Measurements from ENCODE around the gene C20orf204. TPM values are rescaled to one million over a fixed set of nuclear protein-coding genes. Genes with fewer than 3 reads are reported as not detected.

C20orf204 gene
- polyA plus RNA-seq, 4 donors: 0.91 to 2.4 (median 1.6) TPM

GRCh38 chr20:64079273-64080012 is 43.5 kb downstream of the C20orf204 start, which contains the start of gene RGS19:
Gene RGS19, minus strand, starts transcription at chr20:64079518. Its CDS starts 2,632 bp downstream, at chr20:64076886.
- FAIRE-seq (no peak), DNase-seq (peak; percentile 40 to 79)
- no peaks in the 10 kb centered on the region for H3K9me3 ChIP-seq (ENCODE audit: control insufficient read depth in 2 of 2, insufficient read depth in 1 of 2, low read depth in 1 of 2, low read length in 1 of 2)
- H3K36me3 ChIP-seq (ENCODE audit: control insufficient read depth in 3 of 3, insufficient read depth in 2 of 3, low read depth in 1 of 3, low read length in 3 of 3): peaks cover 0 to 3% (median 0%) of the 10 kb centered on the region in 3 donors
- peak within 1 kb of the TSS; percentile 53 to 77 (median 68) for H3K4me3 ChIP-seq (ENCODE audit: low read depth in 1 of 3, low read length in 3 of 3)
- H3K27ac ChIP-seq (ENCODE audit: low read depth in 1 of 3, low read length in 2 of 3): peak within 1 kb of the TSS in 2 of 3 donors; percentile 52 to 78
- peaks cover 0 to 20% (median 0%) of the 10 kb centered on the region in 3 donors for H3K4me1 ChIP-seq (ENCODE audit: control insufficient read depth in 3 of 3, insufficient read depth in 2 of 3, low read depth in 1 of 3, low read length in 2 of 3)
- 0 to 1% (median 1%) methylated on average over 41 to 73 of the region's 73 CpGs for WGBS, 3 donors
- peaks cover 0 to 54% (median 11%) of the 10 kb centered on the region in 3 donors for H3K27me3 ChIP-seq (ENCODE audit: control insufficient read depth in 3 of 3, insufficient read depth in 3 of 3, low read length in 3 of 3)

DNA sequence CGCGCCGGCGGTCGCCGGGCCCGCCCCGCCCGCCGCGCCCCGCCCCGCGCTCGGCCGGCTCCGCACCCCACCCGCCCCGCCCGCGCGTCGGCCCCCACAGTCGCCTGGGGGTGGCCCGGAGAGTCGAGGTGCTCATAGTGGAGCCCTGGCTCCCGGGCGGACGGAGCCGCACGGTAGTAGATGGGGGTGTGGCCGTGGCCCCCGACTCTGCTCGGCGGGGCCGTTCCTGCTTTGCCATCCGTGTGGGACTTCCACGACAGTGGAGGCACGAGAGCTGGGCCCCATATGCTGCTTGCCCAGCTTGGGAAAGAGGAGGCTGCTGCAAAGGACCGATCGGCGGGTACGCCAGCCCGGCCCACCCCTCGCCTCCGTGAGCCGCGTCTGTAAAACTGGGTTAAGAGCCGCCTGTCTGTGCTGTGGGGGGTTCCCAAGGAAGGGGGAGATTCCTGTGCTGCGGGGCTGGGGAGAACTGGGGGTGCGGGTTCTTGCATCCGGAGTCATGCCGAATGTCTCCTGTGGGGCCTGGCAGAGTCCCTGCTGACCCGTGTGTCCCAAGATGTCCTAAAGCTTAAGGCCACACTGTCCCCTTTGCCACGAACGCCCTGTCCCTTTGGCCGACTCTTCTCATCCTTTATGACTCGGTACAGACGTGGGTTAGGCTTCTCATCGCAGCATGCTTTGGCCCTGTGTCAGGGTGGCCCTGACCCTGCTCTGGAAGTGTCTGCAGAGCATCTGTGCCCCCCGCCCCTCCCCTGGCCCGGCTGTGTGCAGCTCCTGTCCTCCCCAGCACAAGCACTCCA is 44.2 kb downstream of the C20orf204 start, which contains the start of gene OPRL1:
OPRL1 (plus strand) TSS at position 70 of the 800 bp plus-strand sequence. CDS start 12,639 bp downstream, outside the sequence.
- FAIRE-seq (no peak), DNase-seq (peak in 1 of 2 donors; percentile 25)
- Histone ChIP-seq H3K4me1 (ENCODE audit: control insufficient read depth in 3 of 3, insufficient read depth in 2 of 3, low read depth in 1 of 3, low read length in 2 of 3) (peaks cover 0 to 23% (median 0%) of the 10 kb centered on the region in 3 donors), H3K9me3 (ENCODE audit: control insufficient read depth in 2 of 2, insufficient read depth in 1 of 2, low read depth in 1 of 2, low read length in 1 of 2) (no peaks in the 10 kb centered on the region), H3K27me3 (ENCODE audit: control insufficient read depth in 3 of 3, insufficient read depth in 3 of 3, low read length in 3 of 3) (peaks cover 3 to 61% (median 13%) of the 10 kb centered on the region in 3 donors), H3K27ac (ENCODE audit: low read depth in 1 of 3, low read length in 2 of 3) (peak within 1 kb of the TSS in 2 of 3 donors; percentile 52 to 78), H3K4me3 (ENCODE audit: low read depth in 1 of 3, low read length in 3 of 3) (peak within 1 kb of the TSS; percentile 53 to 77 (median 68)), H3K36me3 (ENCODE audit: control insufficient read depth in 3 of 3, insufficient read depth in 2 of 3, low read depth in 1 of 3, low read length in 3 of 3) (peaks cover 0 to 3% (median 0%) of the 10 kb centered on the region in 3 donors)
- WGBS, 3 donors: 3 to 6% (median 5%) methylated on average over 49 to 62 of the region's 62 CpGs

- peaks cover 0 to 3% (median 0%) of the 10 kb centered on the region in 3 donors for H3K36me3 ChIP-seq (ENCODE audit: control insufficient read depth in 3 of 3, insufficient read depth in 2 of 3, low read depth in 1 of 3, low read length in 3 of 3)
- DNase-seq: no peak
- H3K4me1 ChIP-seq (ENCODE audit: control insufficient read depth in 3 of 3, insufficient read depth in 2 of 3, low read depth in 1 of 3, low read length in 2 of 3): peaks cover 0 to 23% (median 0%) of the 10 kb centered on the region in 3 donors
- H3K27me3 ChIP-seq (ENCODE audit: control insufficient read depth in 3 of 3, insufficient read depth in 3 of 3, low read length in 3 of 3): peaks cover 4 to 69% (median 18%) of the 10 kb centered on the region in 3 donors
- H3K4me3 ChIP-seq (ENCODE audit: low read depth in 1 of 3, low read length in 3 of 3): no peak overlapping the region
- WGBS, 3 donors: 38 to 70% (median 65%) methylated on average over 15 to 17 of the region's 17 CpGs
- no peak for FAIRE-seq
- no peak overlapping the region for H3K27ac ChIP-seq (ENCODE audit: low read depth in 1 of 3, low read length in 2 of 3)
- no peaks in the 10 kb centered on the region for H3K9me3 ChIP-seq (ENCODE audit: control insufficient read depth in 2 of 2, insufficient read depth in 1 of 2, low read depth in 1 of 2, low read length in 1 of 2)
These were observed 45.0 kb downstream of the C20orf204 start for GRCh38 chr20:64080813-64081623.

- 60 to 84% (median 72%) methylated on average over 6 of the region's 6 CpGs for WGBS, 3 donors
- peaks cover 0 to 23% (median 0%) of the 10 kb centered on the region in 3 donors for H3K4me1 ChIP-seq (ENCODE audit: control insufficient read depth in 3 of 3, insufficient read depth in 2 of 3, low read depth in 1 of 3, low read length in 2 of 3)
- H3K27ac ChIP-seq (ENCODE audit: low read depth in 1 of 3, low read length in 2 of 3): no peak overlapping the region
- no peaks in the 10 kb centered on the region for H3K36me3 ChIP-seq (ENCODE audit: control insufficient read depth in 3 of 3, insufficient read depth in 2 of 3, low read depth in 1 of 3, low read length in 3 of 3)
- DNase-seq: no peak
- H3K4me3 ChIP-seq (ENCODE audit: low read depth in 1 of 3, low read length in 3 of 3): no peak overlapping the region
- peaks cover 0 to 1% of the 10 kb centered on the region in 2 donors for H3K9me3 ChIP-seq (ENCODE audit: control insufficient read depth in 2 of 2, insufficient read depth in 1 of 2, low read depth in 1 of 2, low read length in 1 of 2)
- no peak for FAIRE-seq
- H3K27me3 ChIP-seq (ENCODE audit: control insufficient read depth in 3 of 3, insufficient read depth in 3 of 3, low read length in 3 of 3): peaks cover 4 to 73% (median 18%) of the 10 kb centered on the region in 3 donors
These were observed 45.6 kb downstream of the C20orf204 start for GRCh38 chr20:64081624-64081964.

DNA sequence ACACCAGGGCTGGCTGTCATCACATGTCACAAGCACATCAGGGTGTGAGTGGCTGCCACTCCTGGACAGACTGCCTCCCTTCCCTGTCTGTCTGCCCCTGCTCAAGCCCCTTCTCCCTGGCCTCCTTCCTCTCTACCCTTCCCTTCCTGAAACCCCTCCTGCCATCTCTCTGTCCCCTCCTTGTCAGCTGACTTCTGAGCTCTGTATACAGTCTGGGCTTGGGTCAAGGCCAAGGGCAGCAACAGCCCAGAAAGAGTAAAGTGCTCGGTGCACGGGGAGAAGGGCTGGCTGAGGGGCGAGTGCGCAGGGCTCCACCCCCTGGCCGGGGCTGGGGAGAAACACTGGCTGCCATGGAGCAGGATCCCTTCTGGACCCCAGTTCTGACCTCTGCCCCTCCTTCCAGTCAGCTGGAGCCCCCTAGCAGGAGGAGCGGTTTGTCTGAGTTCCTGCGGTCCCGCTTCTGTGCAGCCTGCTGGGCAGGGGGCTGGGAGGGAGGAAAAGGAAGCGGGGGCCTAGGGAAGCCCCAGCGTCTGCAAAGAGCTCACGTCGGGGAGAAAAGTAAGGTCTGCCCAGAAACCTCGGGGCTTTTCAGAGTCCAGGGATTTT is 46.2 kb downstream of the C20orf204 start:
- Histone ChIP-seq H3K27me3 (ENCODE audit: control insufficient read depth in 3 of 3, insufficient read depth in 3 of 3, low read length in 3 of 3) (peaks cover 4 to 73% (median 18%) of the 10 kb centered on the region in 3 donors), H3K4me1 (ENCODE audit: control insufficient read depth in 3 of 3, insufficient read depth in 2 of 3, low read depth in 1 of 3, low read length in 2 of 3) (peaks cover 0 to 23% (median 0%) of the 10 kb centered on the region in 3 donors), H3K27ac (ENCODE audit: low read depth in 1 of 3, low read length in 2 of 3) (no peak overlapping the region), H3K36me3 (ENCODE audit: control insufficient read depth in 3 of 3, insufficient read depth in 2 of 3, low read depth in 1 of 3, low read length in 3 of 3) (no peaks in the 10 kb centered on the region), H3K9me3 (ENCODE audit: control insufficient read depth in 2 of 2, insufficient read depth in 1 of 2, low read depth in 1 of 2, low read length in 1 of 2) (peaks cover 0 to 5% of the 10 kb centered on the region in 2 donors), H3K4me3 (ENCODE audit: low read depth in 1 of 3, low read length in 3 of 3) (no peak overlapping the region)
- DNase-seq (no peak), FAIRE-seq (no peak)
- 12 to 19% (median 14%) methylated on average over 13 of the region's 13 CpGs for WGBS, 3 donors

DNA sequence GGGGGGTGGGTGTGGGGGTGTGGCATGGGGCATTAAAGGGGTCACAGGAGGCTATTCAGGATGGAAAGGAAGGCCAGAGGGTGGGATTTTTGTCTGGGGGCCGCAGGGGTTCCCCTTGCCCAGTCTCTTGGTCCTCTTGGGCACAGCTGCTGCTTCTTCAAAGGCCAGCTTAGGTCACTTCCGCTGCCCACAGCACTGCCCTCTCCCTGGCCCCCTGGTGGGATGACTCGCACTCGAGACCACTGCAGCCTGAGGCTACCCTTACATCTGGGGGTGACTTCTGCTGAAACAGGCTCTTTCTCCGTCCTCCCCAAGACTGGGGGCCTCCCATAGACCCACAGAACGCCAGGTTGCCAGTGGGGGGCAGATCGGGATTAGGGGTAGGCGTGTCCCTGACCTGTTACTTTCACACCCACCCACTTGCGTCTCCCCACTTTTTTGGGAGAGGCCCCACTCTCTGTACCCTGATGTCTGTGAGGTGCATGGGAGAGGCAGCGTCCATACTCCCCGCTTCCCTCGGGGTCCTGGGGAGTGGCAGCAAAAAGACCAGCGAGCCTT is 46.9 kb downstream of the C20orf204 start:
- Histone ChIP-seq H3K4me3 (ENCODE audit: low read depth in 1 of 3, low read length in 3 of 3) (peak overlapping the region in 1 of 3 donors; percentile 44), H3K27me3 (ENCODE audit: control insufficient read depth in 3 of 3, insufficient read depth in 3 of 3, low read length in 3 of 3) (peaks cover 4 to 72% (median 18%) of the 10 kb centered on the region in 3 donors), H3K27ac (ENCODE audit: low read depth in 1 of 3, low read length in 2 of 3) (no peak overlapping the region), H3K36me3 (ENCODE audit: control insufficient read depth in 3 of 3, insufficient read depth in 2 of 3, low read depth in 1 of 3, low read length in 3 of 3) (no peaks in the 10 kb centered on the region), H3K9me3 (ENCODE audit: control insufficient read depth in 2 of 2, insufficient read depth in 1 of 2, low read depth in 1 of 2, low read length in 1 of 2) (peaks cover 0 to 10% of the 10 kb centered on the region in 2 donors), H3K4me1 (ENCODE audit: control insufficient read depth in 3 of 3, insufficient read depth in 2 of 3, low read depth in 1 of 3, low read length in 2 of 3) (peaks cover 0 to 23% (median 0%) of the 10 kb centered on the region in 3 donors)
- FAIRE-seq (no peak), DNase-seq (no peak)
- 17 to 20% (median 19%) methylated on average over 13 of the region's 13 CpGs for WGBS, 3 donors

DNA sequence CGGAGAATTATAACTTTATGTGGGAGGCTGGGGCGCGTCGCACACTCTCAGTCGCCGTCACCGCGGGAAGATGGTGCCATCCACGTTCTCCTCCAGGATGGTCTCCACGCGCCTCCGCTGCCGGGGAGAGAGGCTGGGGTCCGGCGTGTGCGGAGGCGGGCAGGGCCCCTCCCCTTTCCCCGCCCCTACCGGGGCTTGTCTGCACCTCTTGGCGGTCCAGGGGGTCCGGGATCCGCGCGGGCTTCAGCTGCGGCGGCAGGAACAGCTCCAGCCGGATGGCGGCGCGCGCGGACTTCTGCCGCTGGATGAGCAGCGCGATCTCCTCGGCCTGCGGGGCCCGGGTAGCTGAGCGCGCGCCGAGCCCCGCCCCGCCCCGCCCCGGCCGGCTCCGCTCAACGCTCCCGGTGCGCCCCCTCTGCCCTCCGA is 47.4 kb downstream of the C20orf204 start:
- DNase-seq (peak in 1 of 2 donors; percentile 85), FAIRE-seq (no peak)
- H3K4me1 ChIP-seq (ENCODE audit: control insufficient read depth in 3 of 3, insufficient read depth in 2 of 3, low read depth in 1 of 3, low read length in 2 of 3): peaks cover 0 to 22% (median 0%) of the 10 kb centered on the region in 3 donors
- WGBS, 3 donors: 0 to 1% (median 0%) methylated on average over 19 to 52 of the region's 52 CpGs
- H3K27ac ChIP-seq (ENCODE audit: low read depth in 1 of 3, low read length in 2 of 3): no peak overlapping the region
- peaks cover 0 to 12% of the 10 kb centered on the region in 2 donors for H3K9me3 ChIP-seq (ENCODE audit: control insufficient read depth in 2 of 2, insufficient read depth in 1 of 2, low read depth in 1 of 2, low read length in 1 of 2)
- H3K27me3 ChIP-seq (ENCODE audit: control insufficient read depth in 3 of 3, insufficient read depth in 3 of 3, low read length in 3 of 3): peaks cover 4 to 68% (median 18%) of the 10 kb centered on the region in 3 donors
- peak overlapping the region in 2 of 3 donors; percentile 1 to 44 for H3K4me3 ChIP-seq (ENCODE audit: low read depth in 1 of 3, low read length in 3 of 3)
- no peaks in the 10 kb centered on the region for H3K36me3 ChIP-seq (ENCODE audit: control insufficient read depth in 3 of 3, insufficient read depth in 2 of 3, low read depth in 1 of 3, low read length in 3 of 3)

Data from small intestine (tissue), 7 donors.